CD4-positive, CD25-positive, alpha-beta regulatory T cell (primary cell): ENCODE results near the gene PLIN4. TPM values are rescaled to one million over a fixed set of nuclear protein-coding genes. Genes with fewer than 3 reads are reported as not detected.
A peak's percentile ranks its signal among the peaks of the same experiment; 100 is the strongest.

Experiments
- ATAC-seq, 2 donors: fragments of 150-1000 bp; cut with Tn5 transposase; one replicate each; pipeline ENCODE4 v1.10.0; 2021; ENCODE audit warnings: low read depth in 2 of 2, moderate number of reproducible peaks in 2 of 2, moderate library complexity in 1 of 2
- DNase-seq, 3 donors: peaks; one replicate each; pipeline versions ENCODE4 v3.0.0 to v3.0.0-alpha.2; 2012 to 2022; ENCODE audit warnings: mixed read lengths in 1 of 3
- H3K27ac ChIP-seq: one replicate; pipeline ENCODE4 v1.7.0; 2013; ENCODE audit warnings: mild to moderate bottlenecking, low read length; ENCODE audit not compliant: insufficient read depth, poor library complexity, severe bottlenecking
- H3K27me3 ChIP-seq: one replicate; pipeline ENCODE4 v1.7.0; 2013; ENCODE audit warnings: low read length; ENCODE audit not compliant: control insufficient read depth, insufficient read depth
- H3K36me3 ChIP-seq: one replicate; pipeline ENCODE4 v1.7.0; 2013; ENCODE audit warnings: mild to moderate bottlenecking, low read length, moderate library complexity; ENCODE audit not compliant: control insufficient read depth, insufficient read depth
- H3K4me1 ChIP-seq: 2 replicates; pipeline ENCODE4 v1.7.0; 2013; ENCODE audit warnings: mild to moderate bottlenecking, low read length; ENCODE audit not compliant: insufficient read depth, control insufficient read depth, poor library complexity, severe bottlenecking
- H3K4me3 ChIP-seq: one replicate; pipeline ENCODE4 v1.7.0; 2013; ENCODE audit warnings: low read depth, mild to moderate bottlenecking, low read length, moderate library complexity
- H3K9me3 ChIP-seq, 2 experiments: 1 replicate in 1 of 2; 2 replicates in 1 of 2; pipeline ENCODE4 v1.7.0; 2013; ENCODE audit warnings: low read length in 2 of 2, mild to moderate bottlenecking in 1 of 2, moderate library complexity in 1 of 2; ENCODE audit not compliant: control insufficient read depth in 2 of 2
- H3K27ac Mint-ChIP-seq, 3 donors: one replicate each; pipeline ENCODE4 v1.8.0; 2020 to 2022; ENCODE audit warnings: mild to moderate bottlenecking in 3 of 3, mixed read lengths in 3 of 3, moderate library complexity in 2 of 3
- H3K27me3 Mint-ChIP-seq: one replicate; pipeline ENCODE4 v1.8.0; 2022; ENCODE audit warnings: mild to moderate bottlenecking, mixed read lengths
- H3K36me3 Mint-ChIP-seq: one replicate; pipeline ENCODE4 v1.8.0; 2020; ENCODE audit warnings: mixed read lengths
- H3K4me1 Mint-ChIP-seq, 4 donors: one replicate each; pipeline ENCODE4 v1.8.0; 2020 to 2022; ENCODE audit warnings: mixed read lengths in 4 of 4, mild to moderate bottlenecking in 1 of 4
- H3K4me3 Mint-ChIP-seq, 4 donors: one replicate each; pipeline ENCODE4 v1.8.0; 2020 to 2022; ENCODE audit warnings: mild to moderate bottlenecking in 4 of 4, mixed read lengths in 4 of 4, moderate library complexity in 3 of 4
- H3K9me3 Mint-ChIP-seq, 7 donors: one replicate each; pipeline ENCODE4 v1.8.0; 2020 to 2022; ENCODE audit warnings: mixed read lengths in 7 of 7, mild to moderate bottlenecking in 3 of 7, moderate library complexity in 2 of 7
- polyA plus RNA-seq, 4 donors: library from polyadenylated mRNA; unstranded; fragments of 300-500 nt; fragmentation: Illumina TruSeq; gene quantifications; one replicate each; pipeline ENCODE4 v1.2.3, GENCODE V29; 2021
- total RNA-seq: library from RNA; stranded (reverse); gene quantifications from one replicate; pipeline ENCODE4 v1.2.3, GENCODE V29; 2022

The PLIN4 gene
- total and polyA plus RNA-seq, 5 donors from 2014 or later = 0.02 to 0.13 (median 0.05) TPM; not detected in 2

DNA sequence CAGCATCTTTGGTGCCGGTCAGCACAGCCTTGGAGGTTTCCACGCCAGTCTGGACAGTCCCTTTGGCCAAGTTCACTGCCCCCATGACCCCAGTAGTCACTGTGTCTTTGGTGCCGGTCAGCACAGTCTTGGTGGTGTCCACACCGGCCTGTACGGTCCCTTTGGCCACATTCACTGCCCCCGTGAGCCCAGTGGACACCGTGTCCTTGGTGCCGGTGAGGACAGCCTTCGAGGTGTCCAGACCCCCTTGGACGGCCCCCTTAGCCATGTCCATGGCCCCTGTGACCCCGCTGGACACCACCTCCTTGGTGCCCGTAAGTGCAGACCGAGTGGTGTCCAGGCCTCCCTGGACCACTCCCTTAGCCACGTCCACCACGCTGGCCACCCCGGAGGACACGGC lies 5.0 kb downstream of the PLIN4 start:
- Histone ChIP-seq H3K27me3 (no peaks in the 10 kb centered on the region), H3K4me3 (no peak overlapping the region), H3K36me3 (no peaks in the 10 kb centered on the region), H3K4me1 (no peaks in the 10 kb centered on the region), H3K27ac (no peak overlapping the region), H3K9me3 (no peaks in the 10 kb centered on the region)
- ATAC-seq = no peak
- H3K4me1 Mint-ChIP-seq = no peaks in the 10 kb centered on the region
- no peak for DNase-seq
- peaks cover 5% of the 10 kb centered on the region for H3K27me3 Mint-ChIP-seq
- no peak overlapping the region for H3K4me3 Mint-ChIP-seq
- no peak overlapping the region for H3K27ac Mint-ChIP-seq
- H3K9me3 Mint-ChIP-seq = peaks cover 0 to 2% (median 0%) of the 10 kb centered on the region in 7 donors
- H3K36me3 Mint-ChIP-seq = no peaks in the 10 kb centered on the region

GRCh38 chr19:4512070-4512469 lies 6.2 kb downstream of the PLIN4 start:
- Histone ChIP-seq H3K4me1 (no peaks in the 10 kb centered on the region), H3K27me3 (no peaks in the 10 kb centered on the region), H3K9me3 (no peaks in the 10 kb centered on the region), H3K27ac (no peak overlapping the region), H3K4me3 (no peak overlapping the region), H3K36me3 (no peaks in the 10 kb centered on the region)
- Mint-ChIP-seq H3K4me3 (no peak overlapping the region), H3K27ac (no peak overlapping the region), H3K9me3 (peaks cover 0 to 2% (median 0%) of the 10 kb centered on the region in 7 donors), H3K36me3 (no peaks in the 10 kb centered on the region), H3K27me3 (peaks cover 5% of the 10 kb centered on the region), H3K4me1 (no peaks in the 10 kb centered on the region)
- DNase-seq = no peak
- ATAC-seq = no peak

DNA sequence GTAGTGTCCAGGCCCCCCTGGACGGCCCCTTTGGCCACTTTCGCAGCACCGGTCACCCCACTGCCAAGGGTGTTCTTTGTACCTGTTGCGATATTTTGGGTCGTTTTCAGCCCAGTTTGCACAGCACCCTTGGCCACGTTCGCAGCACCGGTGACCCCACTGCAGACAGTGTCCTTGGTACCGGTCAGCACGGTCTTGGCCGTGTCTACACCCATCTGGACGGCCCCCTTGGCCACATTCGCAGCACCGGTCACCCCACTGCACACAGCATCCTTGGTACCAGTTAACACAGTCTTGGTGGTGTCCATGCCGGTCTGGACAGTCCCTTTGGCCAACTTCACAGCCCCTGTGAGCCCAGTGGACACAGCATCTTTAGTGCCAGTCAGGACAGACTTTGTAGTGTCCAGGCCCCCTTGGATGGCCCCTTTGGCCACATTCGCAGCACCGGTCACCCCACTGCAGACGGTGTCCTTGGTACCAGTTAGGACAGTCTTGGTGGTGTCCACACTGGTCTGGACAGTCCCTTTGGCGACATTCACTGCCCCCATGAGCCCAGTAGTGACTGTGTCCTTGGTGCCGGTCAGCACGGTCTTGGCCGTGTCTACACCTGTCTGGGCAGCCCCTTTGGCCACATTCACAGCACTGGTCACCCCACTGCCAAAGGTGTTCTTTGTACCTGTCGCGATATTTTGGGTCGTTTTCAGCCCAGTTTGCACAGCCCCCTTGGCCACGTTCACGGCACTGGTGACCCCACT lies 6.8 kb downstream of the PLIN4 start:
- no peak for ATAC-seq
- Histone ChIP-seq H3K9me3 (no peaks in the 10 kb centered on the region), H3K27ac (no peak overlapping the region), H3K36me3 (no peaks in the 10 kb centered on the region), H3K27me3 (no peaks in the 10 kb centered on the region), H3K4me3 (no peak overlapping the region), H3K4me1 (no peaks in the 10 kb centered on the region)
- no peak overlapping the region for H3K27ac Mint-ChIP-seq
- H3K9me3 Mint-ChIP-seq = peaks cover 0 to 2% (median 0%) of the 10 kb centered on the region in 7 donors
- H3K36me3 Mint-ChIP-seq = peaks cover 4% of the 10 kb centered on the region
- H3K27me3 Mint-ChIP-seq = peaks cover 5% of the 10 kb centered on the region
- no peaks in the 10 kb centered on the region for H3K4me1 Mint-ChIP-seq
- no peak overlapping the region for H3K4me3 Mint-ChIP-seq
- no peak for DNase-seq

DNA sequence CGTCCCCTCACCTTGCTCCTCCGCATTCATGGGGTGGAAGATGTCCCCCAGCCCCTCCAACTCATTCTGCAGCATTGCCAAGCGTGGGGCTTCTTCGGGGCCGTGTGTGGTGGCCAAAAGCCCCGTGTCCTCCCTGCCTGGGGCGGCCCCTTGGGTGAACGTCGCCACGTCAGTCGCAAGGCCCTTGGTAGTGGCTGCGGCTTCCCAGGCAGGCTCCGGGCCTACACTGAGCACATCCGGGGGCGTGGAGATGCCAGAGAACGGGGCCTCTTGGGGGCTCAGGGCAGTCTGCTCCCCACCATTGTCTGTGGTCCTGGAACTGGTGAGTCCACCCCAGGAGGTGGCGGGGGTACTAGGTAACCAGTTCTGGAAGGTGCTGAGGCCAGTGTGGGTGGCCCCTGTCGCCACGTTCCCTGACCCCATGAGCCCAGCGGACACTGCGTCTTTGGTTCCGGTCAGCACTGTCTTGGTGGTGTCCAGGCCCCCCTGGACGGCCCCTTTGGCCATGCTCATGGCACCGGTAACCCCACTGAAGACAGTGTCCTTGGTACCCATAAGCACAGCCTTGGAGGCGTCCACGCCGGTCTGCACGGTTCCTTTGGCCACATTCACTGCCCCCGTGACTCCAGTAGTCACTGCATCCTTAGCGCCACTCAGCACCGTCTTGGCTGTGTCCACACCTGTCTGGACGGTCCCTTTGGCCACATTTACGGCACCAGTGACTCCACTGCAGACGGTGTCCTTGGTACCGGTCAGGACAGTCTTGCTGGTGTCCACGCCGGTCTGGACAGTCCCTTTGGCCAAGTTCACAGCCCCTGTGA lies 7.6 kb downstream of the PLIN4 start:
- DNase-seq = no peak
- Mint-ChIP-seq H3K9me3 (peaks cover 0 to 2% (median 0%) of the 10 kb centered on the region in 7 donors), H3K36me3 (peaks cover 9% of the 10 kb centered on the region), H3K4me1 (no peaks in the 10 kb centered on the region), H3K27me3 (peaks cover 4% of the 10 kb centered on the region), H3K4me3 (no peak overlapping the region), H3K27ac (no peak overlapping the region)
- Histone ChIP-seq H3K4me3 (no peak overlapping the region), H3K36me3 (no peaks in the 10 kb centered on the region), H3K9me3 (no peaks in the 10 kb centered on the region), H3K27me3 (no peaks in the 10 kb centered on the region), H3K27ac (no peak overlapping the region), H3K4me1 (no peaks in the 10 kb centered on the region)
- peak in 1 of 2 donors; percentile 22 for ATAC-seq

- H3K9me3 ChIP-seq = no peaks in the 10 kb centered on the region
- H3K27ac ChIP-seq = no peak overlapping the region
- no peaks in the 10 kb centered on the region for H3K27me3 Mint-ChIP-seq
- H3K4me3 ChIP-seq = no peak overlapping the region
- DNase-seq (no peak), ATAC-seq (no peak)
- no peak overlapping the region for H3K4me3 Mint-ChIP-seq
- no peaks in the 10 kb centered on the region for H3K4me1 ChIP-seq
- H3K36me3 Mint-ChIP-seq = peaks cover 9% of the 10 kb centered on the region
- H3K27me3 ChIP-seq = no peaks in the 10 kb centered on the region
- no peaks in the 10 kb centered on the region for H3K4me1 Mint-ChIP-seq
- no peak overlapping the region for H3K27ac Mint-ChIP-seq
- no peaks in the 10 kb centered on the region for H3K36me3 ChIP-seq
- H3K9me3 Mint-ChIP-seq = peaks cover 0 to 2% (median 0%) of the 10 kb centered on the region in 7 donors
Observed at GRCh38 chr19:4508698-4509097, 9.6 kb downstream of the PLIN4 start.

DNA sequence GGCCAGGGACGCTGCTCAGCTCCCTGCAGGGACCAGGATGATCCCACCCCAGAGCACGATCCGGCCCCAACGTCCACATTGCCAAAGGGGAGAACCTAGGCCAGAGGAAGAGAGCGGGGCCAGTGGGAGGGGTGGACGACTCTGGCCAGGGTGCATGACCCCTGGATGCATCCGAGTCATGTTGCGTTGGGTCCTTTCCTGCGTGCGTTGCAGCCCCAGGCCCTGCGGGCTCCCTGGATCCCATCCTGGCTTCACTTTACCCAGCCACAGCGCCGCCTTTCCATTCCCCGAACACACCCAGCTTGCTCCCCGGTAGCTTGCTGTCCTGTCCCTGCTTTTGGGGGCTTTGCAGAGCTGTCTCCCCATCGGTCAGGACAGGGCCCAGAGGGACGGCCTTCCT lies 10.5 kb downstream of the PLIN4 start:
- Histone ChIP-seq H3K4me1 (no peaks in the 10 kb centered on the region), H3K9me3 (no peaks in the 10 kb centered on the region), H3K27me3 (no peaks in the 10 kb centered on the region), H3K27ac (no peak overlapping the region), H3K4me3 (no peak overlapping the region), H3K36me3 (no peaks in the 10 kb centered on the region)
- Mint-ChIP-seq H3K27me3 (no peaks in the 10 kb centered on the region), H3K4me1 (no peaks in the 10 kb centered on the region), H3K27ac (no peak overlapping the region), H3K9me3 (peaks cover 0 to 2% (median 0%) of the 10 kb centered on the region in 7 donors), H3K36me3 (peaks cover 9% of the 10 kb centered on the region), H3K4me3 (no peak overlapping the region)
- ATAC-seq (no peak), DNase-seq (no peak)

DNA sequence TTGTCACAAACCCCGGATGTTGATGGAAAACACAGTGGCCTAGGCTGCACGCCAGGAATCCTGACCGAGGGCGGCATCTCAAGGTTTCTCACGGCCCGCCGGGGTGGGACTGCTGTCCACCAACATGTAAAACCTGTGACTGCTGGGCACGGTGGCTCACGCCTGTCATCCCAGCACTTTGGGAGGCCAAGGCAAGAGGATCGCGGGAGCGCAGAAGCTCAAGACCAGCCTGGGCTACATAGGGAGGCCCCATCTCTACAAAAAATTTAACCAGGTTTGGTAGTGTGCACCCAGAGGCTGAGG lies 11.2 kb downstream of the PLIN4 start:
- H3K27ac ChIP-seq = no peak overlapping the region
- Mint-ChIP-seq H3K27me3 (no peaks in the 10 kb centered on the region), H3K4me1 (no peaks in the 10 kb centered on the region), H3K9me3 (peaks cover 0 to 2% (median 0%) of the 10 kb centered on the region in 7 donors), H3K27ac (no peak overlapping the region), H3K36me3 (peaks cover 9% of the 10 kb centered on the region), H3K4me3 (no peak overlapping the region)
- no peaks in the 10 kb centered on the region for H3K27me3 ChIP-seq
- no peaks in the 10 kb centered on the region for H3K9me3 ChIP-seq
- ATAC-seq (no peak), DNase-seq (no peak)
- peaks cover 5% of the 10 kb centered on the region for H3K36me3 ChIP-seq
- no peaks in the 10 kb centered on the region for H3K4me1 ChIP-seq
- no peak overlapping the region for H3K4me3 ChIP-seq
